SJCRH30 (cell line): Measurements from ENCODE around the gene HOTAIR. TPM values are rescaled to one million over a fixed set of nuclear protein-coding genes. Genes with fewer than 3 reads are reported as not detected.

Experiments
- DNase-seq, 2 experiments: peaks; one replicate each; pipeline ENCODE4 v3.0.0-alpha.2; 2015 to 2020
- H3K27ac ChIP-seq: fragments of 250-450 bp; sonication (Bioruptor Pico); 2 replicates; pipeline ENCODE4 v1.5.1; 2020; ENCODE audit warnings: mild to moderate bottlenecking, moderate library complexity
- H3K27me3 ChIP-seq: fragments of 250-450 bp; sonication (Bioruptor Pico); 2 replicates; pipeline ENCODE4 v1.5.1; 2020; ENCODE audit warnings: mild to moderate bottlenecking, moderate library complexity
- H3K36me3 ChIP-seq: fragments of 250-450 bp; sonication (Bioruptor Pico); 2 replicates; pipeline ENCODE4 v1.5.1; 2020; ENCODE audit warnings: mild to moderate bottlenecking, moderate library complexity
- H3K4me1 ChIP-seq: fragments of 250-450 bp; sonication (Bioruptor Pico); 2 replicates; pipeline ENCODE4 v1.5.1; 2020; ENCODE audit warnings: mild to moderate bottlenecking, moderate library complexity
- H3K4me3 ChIP-seq: fragments of 250-450 bp; sonication (Bioruptor Pico); 2 replicates; pipeline ENCODE4 v1.5.1; 2020; ENCODE audit warnings: mild to moderate bottlenecking, moderate library complexity
- H3K9me3 ChIP-seq: fragments of 250-450 bp; sonication (Bioruptor Pico); replicated peaks from 2 replicates; pipeline ENCODE4 v1.5.1; 2020; ENCODE audit warnings: mild to moderate bottlenecking, moderate library complexity
- total RNA-seq: library from RNA; depleted of rRNA; stranded (reverse); fragments of >200 nt; shearing (Covaris generic); gene quantifications from 2 replicates; pipeline ENCODE4 v1.2.3, GENCODE V29; 2014

Gene HOTAIR
- total RNA-seq, 1 experiment from 2014 or later: 1.5 TPM

DNA sequence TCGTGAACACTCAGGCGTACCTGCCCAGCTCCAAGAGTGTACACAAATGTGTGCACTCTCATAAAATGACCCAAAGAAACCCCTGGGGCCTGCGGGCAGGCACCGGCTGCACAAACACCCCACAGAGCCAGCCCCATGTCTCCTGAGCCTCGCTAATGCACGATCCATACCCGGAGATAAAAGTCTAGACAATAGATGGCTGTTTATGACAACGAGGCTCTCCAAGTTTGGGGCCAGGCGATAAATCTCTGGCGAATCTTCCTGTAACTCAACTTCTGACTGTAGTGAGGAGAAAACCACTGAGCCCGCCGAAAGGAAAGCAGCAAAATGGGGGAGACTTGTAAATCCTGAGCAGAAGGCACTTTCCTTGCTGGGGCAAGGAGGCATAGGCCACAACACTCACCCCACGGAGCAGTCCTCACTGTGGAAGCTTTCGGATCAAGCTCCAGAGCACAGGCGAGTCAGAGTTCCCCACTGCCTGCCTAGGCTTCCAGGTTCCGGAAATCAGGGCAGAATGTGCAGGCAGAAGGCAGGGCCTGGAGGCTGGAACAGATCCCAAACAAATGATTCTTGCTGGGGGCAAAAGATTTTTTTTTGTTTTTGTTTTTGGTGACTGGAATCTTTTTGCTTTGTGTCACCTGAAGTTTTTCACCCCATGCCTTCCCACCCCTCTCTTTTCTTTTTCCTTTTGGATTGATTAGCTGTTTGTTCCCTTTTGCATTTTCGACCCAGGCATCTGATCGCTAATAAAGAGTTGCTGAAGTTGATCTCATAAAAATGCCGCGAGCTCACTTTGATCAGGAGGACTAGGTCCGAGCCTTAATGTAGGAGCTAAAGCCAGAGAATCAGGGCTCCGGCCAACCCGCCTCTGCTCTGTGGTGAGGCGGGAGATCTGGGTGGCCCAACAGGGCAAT lies 6.3 kb downstream of the HOTAIR start:
- Histone ChIP-seq H3K9me3 (no peaks in the 10 kb centered on the region), H3K36me3 (no peaks in the 10 kb centered on the region), H3K4me3 (no peak overlapping the region), H3K27ac (no peak overlapping the region), H3K27me3 (peaks cover 3% of the 10 kb centered on the region; the same call in 1 of the 2 replicates), H3K4me1 (no peaks in the 10 kb centered on the region)
- no peak for DNase-seq

DNA sequence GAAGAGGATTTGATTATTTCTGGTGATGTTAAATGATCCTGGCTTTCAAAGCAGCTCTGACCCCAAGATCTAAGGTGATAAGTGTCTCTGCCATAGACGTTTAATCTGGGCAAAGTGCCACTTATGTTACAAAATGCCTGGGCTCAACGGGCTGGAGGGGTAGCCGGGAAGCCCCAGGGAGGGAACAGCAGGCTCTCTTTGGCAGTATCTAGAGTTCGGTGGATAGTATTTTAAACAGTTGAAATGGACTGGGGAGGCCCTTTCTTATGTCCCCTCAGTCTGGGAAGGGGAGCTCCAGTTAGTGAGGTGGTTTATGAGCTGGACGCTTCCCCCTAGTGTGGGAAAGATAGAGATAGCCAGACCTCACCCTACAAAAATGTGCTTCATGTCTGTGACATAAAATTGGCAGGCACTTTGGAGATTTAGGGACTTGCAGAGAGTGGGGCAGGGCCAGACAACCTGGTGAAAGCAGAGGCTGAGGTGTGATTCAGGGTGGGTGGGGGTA lies 7.3 kb downstream of the HOTAIR start:
- Histone ChIP-seq H3K36me3 (no peaks in the 10 kb centered on the region), H3K27ac (no peak overlapping the region), H3K9me3 (no peaks in the 10 kb centered on the region), H3K4me1 (no peaks in the 10 kb centered on the region), H3K27me3 (peaks cover 3% of the 10 kb centered on the region; the same call in 1 of the 2 replicates), H3K4me3 (no peak overlapping the region)
- no peak for DNase-seq

DNA sequence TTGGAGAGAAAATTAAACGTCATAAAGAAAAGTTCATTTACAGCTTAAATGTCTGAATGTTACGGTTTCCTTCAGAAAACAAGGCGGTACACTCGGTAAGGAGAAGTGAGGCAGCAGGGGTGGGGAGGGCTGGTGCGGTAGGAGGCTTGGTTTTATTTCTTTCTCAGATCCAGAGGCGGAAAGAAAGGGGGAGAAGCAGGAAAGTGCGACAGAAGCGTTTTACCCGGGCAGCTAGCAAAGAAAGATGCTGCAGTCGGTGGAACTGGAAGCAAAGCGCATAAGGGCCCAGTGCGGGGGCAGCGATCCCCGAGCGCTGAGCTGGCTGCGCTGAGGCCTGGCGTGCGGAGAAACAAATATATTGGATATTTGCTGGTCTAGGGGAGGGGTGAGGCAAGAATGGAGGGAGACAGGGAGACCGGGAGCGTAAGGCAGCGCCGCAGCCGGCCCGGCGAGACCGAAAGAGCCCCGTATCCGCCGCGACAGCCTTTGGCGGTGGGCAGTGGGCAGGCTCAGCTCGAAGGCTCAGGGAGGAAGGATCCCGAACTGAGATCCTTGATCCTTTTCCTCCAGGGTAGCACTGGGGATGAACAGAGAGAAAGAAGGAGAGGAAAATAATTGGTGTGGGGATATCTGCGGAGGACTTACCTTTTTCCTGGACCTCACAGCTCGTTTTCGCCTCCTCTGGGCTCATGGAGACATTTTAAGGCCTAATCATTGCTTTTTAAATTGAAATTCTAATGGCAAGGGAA lies 8.2 kb downstream of the HOTAIR start:
- no peaks in the 10 kb centered on the region for H3K4me1 ChIP-seq
- no peak for DNase-seq
- H3K27ac ChIP-seq: no peak overlapping the region
- no peaks in the 10 kb centered on the region for H3K9me3 ChIP-seq
- H3K27me3 ChIP-seq: peaks cover 3% of the 10 kb centered on the region; the same call in 1 of the 2 replicates
- no peak overlapping the region for H3K4me3 ChIP-seq
- H3K36me3 ChIP-seq: no peaks in the 10 kb centered on the region

DNA sequence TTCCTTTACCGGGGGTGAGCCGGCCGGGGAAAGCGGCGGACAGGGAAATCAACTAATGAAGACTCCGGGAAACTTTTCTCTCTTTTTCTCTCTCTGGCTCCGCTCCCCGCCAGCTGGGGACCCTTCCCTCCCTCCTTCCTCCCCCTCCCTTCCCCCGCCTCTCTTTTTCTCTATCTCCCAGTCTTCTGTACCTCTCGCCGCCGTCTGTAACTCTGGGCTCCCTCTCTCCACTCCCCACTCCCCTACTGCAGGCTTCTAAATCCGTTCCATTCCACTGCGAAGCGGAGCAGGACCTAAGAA lies 8.7 kb downstream of the HOTAIR start:
- Histone ChIP-seq H3K9me3 (no peaks in the 10 kb centered on the region), H3K4me3 (no peak overlapping the region), H3K27me3 (peaks cover 3% of the 10 kb centered on the region; the same call in 1 of the 2 replicates), H3K36me3 (no peaks in the 10 kb centered on the region), H3K4me1 (no peaks in the 10 kb centered on the region), H3K27ac (no peak overlapping the region)
- no peak for DNase-seq

DNA sequence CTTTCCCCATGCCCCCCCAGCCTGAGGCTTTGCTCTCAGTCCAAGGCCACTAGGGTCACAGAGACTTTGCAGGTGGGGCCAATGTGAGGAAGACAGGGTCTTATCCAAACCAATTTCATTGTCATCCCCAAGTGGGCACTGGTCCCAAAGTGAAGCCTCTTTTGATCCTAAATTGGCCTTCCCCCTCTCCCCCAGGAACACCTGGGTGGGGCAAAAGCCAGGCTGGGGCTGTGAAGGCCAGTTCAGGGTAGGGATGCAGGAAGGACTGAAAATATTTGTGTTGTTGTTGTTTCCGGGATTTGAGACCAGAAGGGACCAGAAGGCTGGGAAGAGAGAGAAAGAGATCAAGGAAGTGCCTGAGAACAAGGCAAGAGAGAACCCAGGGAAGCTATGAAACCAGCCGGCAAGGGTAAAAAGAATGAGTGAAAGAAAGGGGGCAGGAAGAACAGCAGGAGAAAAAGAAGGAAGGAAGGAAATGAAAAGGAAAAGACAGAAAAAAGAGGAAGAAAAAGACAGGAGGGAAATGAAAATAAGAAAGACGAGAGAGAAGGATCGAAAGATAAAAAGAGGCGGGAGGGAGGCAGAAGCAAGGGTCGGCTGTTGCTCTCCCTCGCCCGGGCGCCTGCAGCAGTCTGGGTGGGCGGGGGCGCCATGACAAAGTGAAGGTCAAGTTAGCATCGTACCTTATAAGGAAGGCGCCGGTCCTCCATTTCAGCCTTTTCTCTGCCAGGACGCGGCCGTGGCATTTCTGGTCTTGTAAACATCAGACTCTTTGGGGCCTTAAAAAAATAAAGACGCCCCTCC lies 9.3 kb downstream of the HOTAIR start:
- DNase-seq: no peak
- H3K27me3 ChIP-seq: peaks cover 3% of the 10 kb centered on the region; the same call in 1 of the 2 replicates
- H3K4me3 ChIP-seq: no peak overlapping the region
- H3K4me1 ChIP-seq: no peaks in the 10 kb centered on the region
- no peaks in the 10 kb centered on the region for H3K9me3 ChIP-seq
- no peaks in the 10 kb centered on the region for H3K36me3 ChIP-seq
- no peak overlapping the region for H3K27ac ChIP-seq

DNA sequence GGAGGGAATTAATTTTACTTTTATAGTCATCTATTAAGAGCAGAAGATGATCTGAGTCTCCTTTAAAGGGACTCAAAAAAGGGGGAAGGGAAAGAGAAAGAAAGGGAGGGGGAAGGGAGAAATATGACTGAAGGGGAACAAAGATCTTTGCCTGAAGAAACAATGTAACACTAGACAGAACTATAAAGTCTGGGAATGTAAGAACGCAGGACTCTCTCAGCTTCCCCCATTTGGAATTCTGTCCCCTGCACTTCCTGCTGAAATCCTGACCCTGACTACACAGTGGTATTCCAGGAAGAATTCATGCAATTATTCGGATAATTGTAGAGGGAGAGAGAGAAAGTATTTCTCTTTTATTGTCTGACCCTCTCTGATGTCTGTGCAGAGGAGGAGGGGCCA lies 10.4 kb downstream of the HOTAIR start:
- DNase-seq: no peak
- Histone ChIP-seq H3K27ac (no peak overlapping the region), H3K4me1 (no peaks in the 10 kb centered on the region), H3K4me3 (no peak overlapping the region), H3K36me3 (no peaks in the 10 kb centered on the region), H3K27me3 (0 out of 2 replicates have a peak, but pooled peaks cover 3% of the 10 kb centered on the region), H3K9me3 (no peaks in the 10 kb centered on the region)

DNA sequence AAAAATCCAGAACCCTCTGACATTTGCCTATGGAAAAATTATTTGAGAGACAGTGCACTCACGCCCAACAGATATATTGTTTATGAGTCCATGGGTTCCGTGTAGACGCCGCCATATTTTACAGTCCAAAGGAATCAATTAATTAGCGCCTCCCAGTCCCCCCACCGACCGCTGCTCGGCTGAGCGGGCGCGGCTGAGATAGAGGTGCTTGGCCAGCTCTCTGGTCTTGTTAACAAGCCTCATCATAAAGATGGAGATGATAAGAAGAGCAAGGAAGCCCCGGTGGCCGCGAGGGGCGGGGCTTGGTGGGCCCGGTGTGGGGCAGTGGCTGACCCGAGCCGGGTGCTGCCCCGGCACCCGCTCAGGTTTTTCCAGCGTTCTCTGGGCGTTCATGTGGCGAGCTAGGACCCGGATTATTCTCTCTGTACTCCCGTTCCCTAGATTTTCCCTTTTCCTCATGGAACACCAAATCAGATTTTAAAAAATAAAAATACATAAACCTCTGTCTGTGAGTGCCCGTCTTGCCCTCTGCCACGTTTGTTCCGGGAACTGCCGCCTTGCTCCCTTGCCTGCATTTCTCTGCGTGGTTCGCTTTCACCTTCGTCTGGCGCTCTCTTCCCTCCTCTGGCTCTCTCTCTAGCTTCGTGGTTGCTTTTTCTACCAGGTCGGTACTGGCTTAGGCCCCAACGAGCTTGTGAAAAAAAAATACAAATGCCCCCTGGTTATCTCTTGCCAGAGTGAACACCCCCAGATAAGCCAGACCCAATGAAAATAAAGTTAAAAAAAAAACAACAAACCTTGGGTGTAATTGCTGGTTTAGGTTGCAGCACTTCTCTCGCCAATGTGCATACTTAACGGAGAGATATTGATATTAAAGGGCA lies 11.1 kb downstream of the HOTAIR start:
- Histone ChIP-seq H3K4me3 (no peak overlapping the region), H3K27me3 (0 out of 2 replicates have a peak, but pooled peaks cover 3% of the 10 kb centered on the region), H3K27ac (no peak overlapping the region), H3K36me3 (no peaks in the 10 kb centered on the region), H3K4me1 (no peaks in the 10 kb centered on the region), H3K9me3 (no peaks in the 10 kb centered on the region)
- no peak for DNase-seq

DNA sequence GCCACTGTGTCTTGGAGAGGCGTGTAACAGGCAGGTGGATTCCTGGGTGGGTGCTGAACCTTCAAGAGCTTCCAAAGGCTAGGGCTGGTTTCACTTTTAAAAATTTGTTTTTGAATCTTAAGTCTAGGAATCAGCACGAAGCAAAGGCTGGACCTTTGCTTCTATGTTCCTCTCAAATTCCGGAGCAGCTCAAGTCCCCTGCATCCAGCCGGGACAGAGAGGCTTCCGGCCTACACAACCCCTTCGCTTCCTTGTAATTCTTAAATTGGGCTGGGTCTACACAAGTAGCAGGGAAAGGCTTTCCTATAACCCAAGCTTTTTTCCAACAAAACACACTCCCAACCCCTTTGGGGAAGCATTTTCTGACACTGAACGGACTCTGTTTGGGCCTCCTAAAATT lies 11.7 kb downstream of the HOTAIR start:
- no peaks in the 10 kb centered on the region for H3K27me3 ChIP-seq
- no peaks in the 10 kb centered on the region for H3K9me3 ChIP-seq
- no peak for DNase-seq
- no peaks in the 10 kb centered on the region for H3K36me3 ChIP-seq
- no peak overlapping the region for H3K27ac ChIP-seq
- no peak overlapping the region for H3K4me3 ChIP-seq
- H3K4me1 ChIP-seq: no peaks in the 10 kb centered on the region

DNA sequence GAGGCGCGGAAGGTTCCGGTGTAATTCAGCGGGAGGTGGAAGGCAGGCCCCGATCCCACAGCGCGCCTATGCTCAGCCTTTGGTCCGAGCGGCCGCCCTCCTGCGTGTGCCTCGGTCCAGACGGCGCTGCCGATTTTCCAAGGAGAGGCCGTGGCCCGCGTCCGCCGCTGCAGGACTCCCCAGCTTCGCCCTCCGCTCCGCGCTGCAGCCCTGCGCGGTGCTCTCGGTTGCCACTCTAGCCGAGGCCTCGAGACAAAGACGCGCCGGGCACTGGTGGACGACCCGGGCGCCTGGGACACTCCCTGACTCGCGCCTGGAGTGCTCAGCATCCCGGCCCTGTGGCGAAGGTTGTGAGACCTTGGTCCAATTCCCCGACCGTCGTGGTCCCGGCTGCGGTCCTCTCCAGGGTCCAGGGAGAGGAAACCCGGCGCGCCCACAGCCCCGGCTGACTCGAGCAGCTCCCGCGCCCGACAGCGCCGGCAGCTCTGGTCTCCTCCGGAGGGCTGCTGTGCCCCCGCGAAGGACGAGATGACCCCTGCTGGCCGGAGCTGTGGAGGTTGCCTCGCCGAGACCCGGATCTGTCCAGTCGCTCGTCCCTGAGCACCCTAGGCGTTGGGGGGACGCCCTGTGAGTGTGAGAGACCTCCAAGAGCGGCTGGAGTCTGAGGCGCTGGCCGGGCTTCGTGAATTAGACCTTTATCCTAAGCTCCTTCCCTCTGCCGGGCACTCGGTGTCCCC lies 13.6 kb downstream of the HOTAIR start:
- no peak for DNase-seq

DNA sequence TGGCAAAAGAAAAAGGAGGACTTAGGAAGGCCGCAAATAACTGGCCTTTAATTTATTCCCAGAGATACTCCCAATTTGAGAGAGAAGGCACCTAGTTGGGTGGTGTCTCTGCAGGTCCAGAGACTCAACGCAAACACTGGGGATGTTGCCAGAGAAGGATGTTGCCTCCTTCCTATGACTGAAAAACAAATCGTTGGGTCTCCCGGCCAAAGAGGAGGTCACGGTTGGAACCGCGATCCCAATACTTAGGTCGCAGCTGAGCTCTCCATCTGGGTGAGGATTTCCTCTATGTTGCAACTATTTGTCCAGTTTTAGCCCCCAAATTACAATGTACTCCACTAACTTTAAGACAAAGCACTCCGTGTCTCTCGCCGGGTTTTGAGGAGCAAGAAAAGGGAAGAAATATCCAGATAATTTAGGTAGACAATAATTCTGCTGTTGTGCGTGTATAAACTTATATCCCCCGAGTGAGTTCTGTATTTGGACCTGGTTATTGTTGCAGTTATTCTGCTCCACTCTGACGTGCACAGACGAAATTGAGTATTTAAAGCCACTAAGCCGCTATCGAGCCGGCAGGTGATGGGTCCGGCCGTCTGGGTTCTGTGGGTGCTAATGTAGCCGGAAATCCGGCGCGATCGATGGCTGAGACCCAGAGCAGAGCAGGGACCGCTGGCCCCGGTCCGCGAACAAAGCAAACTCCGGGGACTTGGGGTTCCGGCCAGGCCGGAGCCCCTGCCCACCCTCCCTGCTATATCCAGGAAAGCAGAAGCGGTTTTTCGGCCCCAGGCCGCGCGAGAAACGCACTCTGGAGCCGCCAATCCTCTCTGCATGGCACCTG lies 14.3 kb downstream of the HOTAIR start:
- no peaks in the 10 kb centered on the region for H3K36me3 ChIP-seq
- no peak overlapping the region for H3K27ac ChIP-seq
- no peaks in the 10 kb centered on the region for H3K27me3 ChIP-seq
- no peak for DNase-seq
- no peaks in the 10 kb centered on the region for H3K4me1 ChIP-seq
- no peaks in the 10 kb centered on the region for H3K9me3 ChIP-seq
- H3K4me3 ChIP-seq: no peak overlapping the region

More for the DNA sequence above, 13.6 kb downstream of the HOTAIR start:
- H3K4me3 ChIP-seq: no peak overlapping the region
- no peaks in the 10 kb centered on the region for H3K4me1 ChIP-seq
- H3K36me3 ChIP-seq: no peaks in the 10 kb centered on the region
- no peaks in the 10 kb centered on the region for H3K27me3 ChIP-seq
- H3K9me3 ChIP-seq: no peaks in the 10 kb centered on the region
- no peak overlapping the region for H3K27ac ChIP-seq

DNA sequence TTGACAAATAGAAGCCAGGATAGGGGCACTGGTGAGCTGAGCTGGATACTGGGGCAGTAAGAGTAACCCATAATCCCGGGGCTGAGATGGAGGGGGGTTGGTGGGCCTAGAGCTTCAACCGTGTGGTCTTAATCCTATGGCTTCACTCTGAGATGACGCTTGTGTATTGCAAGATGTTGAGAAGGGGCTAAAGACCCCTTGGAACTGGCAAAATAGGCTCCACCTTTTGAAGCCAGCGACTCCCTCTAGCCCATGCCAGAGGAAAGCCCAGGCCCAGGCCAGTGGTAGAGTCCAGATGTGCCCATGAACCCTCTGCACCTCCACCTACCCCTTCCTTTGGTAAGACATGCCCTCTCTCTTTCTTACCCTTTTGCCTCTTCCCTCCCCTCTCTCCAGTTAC lies 15.4 kb downstream of the HOTAIR start:
- Histone ChIP-seq H3K36me3 (no peaks in the 10 kb centered on the region), H3K27me3 (no peaks in the 10 kb centered on the region), H3K9me3 (no peaks in the 10 kb centered on the region), H3K27ac (no peak overlapping the region), H3K4me3 (no peak overlapping the region), H3K4me1 (no peaks in the 10 kb centered on the region)
- no peak for DNase-seq

DNA sequence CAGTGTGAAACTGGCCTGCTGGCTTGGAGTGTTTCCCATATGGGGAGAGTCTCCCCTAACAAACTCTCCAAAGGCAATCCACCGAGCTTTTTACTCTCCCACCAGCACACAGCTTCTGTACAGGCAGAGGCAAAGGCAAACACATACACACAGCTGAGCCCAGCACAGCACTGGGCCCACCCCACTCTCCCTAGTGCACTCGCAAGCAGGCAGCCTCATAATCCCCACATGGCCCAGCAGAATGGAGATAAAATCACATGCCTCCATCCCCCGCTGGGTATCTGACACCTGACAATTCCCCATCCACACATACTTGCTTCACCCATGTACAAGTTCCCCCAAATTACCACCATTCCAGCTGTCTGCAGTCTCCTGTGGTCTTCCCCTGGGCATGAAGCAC lies 16.6 kb downstream of the HOTAIR start:
- no peaks in the 10 kb centered on the region for H3K9me3 ChIP-seq
- H3K27me3 ChIP-seq: peaks cover 3% of the 10 kb centered on the region; the same call in 1 of the 2 replicates
- H3K36me3 ChIP-seq: no peaks in the 10 kb centered on the region
- no peak overlapping the region for H3K27ac ChIP-seq
- DNase-seq: no peak
- no peaks in the 10 kb centered on the region for H3K4me1 ChIP-seq
- no peak overlapping the region for H3K4me3 ChIP-seq
